ENCODE data around the gene ADGRA3.

DNA sequence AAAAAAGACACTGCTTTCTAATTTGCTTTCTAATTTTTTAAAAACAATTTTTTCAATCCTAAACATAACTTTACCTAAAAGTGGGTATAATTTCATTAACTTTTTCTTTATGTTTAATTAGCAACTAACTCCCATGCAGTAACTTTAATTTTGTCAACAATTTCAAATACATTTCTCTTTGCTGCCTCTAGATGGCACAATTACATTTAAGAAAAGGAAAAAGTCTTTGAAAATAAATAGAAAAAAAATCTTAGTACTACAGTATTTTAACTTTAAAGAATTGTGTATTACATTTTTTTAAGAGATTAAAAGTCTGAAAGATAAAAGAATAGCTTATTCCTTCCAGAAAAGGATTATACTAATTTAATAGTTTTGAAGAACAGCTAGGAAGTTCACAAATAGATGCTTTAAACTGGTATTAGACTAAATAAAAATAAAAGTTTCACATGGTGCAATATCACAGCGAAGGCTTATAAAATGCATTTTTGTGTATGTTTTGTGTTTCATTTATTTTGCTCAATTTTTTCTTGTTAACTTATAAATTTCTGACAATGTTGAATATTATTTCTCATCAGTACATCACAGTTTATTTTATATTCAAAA is 105.1 kb downstream of the ADGRA3 start:
- TF ChIP-seq EP300 (IDR thresholded peaks at IDR 0.05) (no peak), POLR2A (IDR thresholded peaks at IDR 0.05) (no peak), POLR2AphosphoS5 (IDR thresholded peaks at IDR 0.05) (no peak)
- TF ChIP-seq, protein P1, sequence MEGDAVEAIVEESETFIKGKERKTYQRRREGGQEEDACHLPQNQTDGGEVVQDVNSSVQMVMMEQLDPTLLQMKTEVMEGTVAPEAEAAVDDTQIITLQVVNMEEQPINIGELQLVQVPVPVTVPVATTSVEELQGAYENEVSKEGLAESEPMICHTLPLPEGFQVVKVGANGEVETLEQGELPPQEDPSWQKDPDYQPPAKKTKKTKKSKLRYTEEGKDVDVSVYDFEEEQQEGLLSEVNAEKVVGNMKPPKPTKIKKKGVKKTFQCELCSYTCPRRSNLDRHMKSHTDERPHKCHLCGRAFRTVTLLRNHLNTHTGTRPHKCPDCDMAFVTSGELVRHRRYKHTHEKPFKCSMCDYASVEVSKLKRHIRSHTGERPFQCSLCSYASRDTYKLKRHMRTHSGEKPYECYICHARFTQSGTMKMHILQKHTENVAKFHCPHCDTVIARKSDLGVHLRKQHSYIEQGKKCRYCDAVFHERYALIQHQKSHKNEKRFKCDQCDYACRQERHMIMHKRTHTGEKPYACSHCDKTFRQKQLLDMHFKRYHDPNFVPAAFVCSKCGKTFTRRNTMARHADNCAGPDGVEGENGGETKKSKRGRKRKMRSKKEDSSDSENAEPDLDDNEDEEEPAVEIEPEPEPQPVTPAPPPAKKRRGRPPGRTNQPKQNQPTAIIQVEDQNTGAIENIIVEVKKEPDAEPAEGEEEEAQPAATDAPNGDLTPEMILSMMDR (IDR thresholded peaks at IDR 0.05), result peak in 4 of 7 experiments; percentile 13 to 59 (median 49)

Data from stomach (tissue), 4 donors.